HUES6 (cell line): ENCODE measurements around the gene TSC22D1.
"Not testable (repeated sequence)": the region's sequence is repeated elsewhere in the genome, so short reads cannot be mapped to it uniquely, and the experiment has no call there.

Experiments used
- H3K27ac ChIP-seq: 2 replicates; pipeline ENCODE4 v1.7.0; 2013; ENCODE audit warnings: low read depth, mild to moderate bottlenecking, low read length, inconsistent platforms
- H3K27me3 ChIP-seq: 2 replicates; pipeline ENCODE4 v1.6.1; 2013; ENCODE audit warnings: low read length; ENCODE audit not compliant: control insufficient read depth, insufficient read depth
- H3K36me3 ChIP-seq: 2 replicates; pipeline ENCODE4 v1.6.1; 2013; ENCODE audit warnings: low read length; ENCODE audit not compliant: control insufficient read depth, insufficient read depth
- H3K4me1 ChIP-seq: 2 replicates; pipeline ENCODE4 v1.6.1; 2013; ENCODE audit warnings: low read length; ENCODE audit not compliant: control insufficient read depth, insufficient read depth
- H3K4me3 ChIP-seq: 2 replicates; pipeline ENCODE4 v1.5.1; 2013; ENCODE audit warnings: low read depth, low read length
- H3K9ac ChIP-seq: one replicate; pipeline ENCODE4 v1.6.1; 2013; ENCODE audit warnings: mild to moderate bottlenecking, low read length
- H3K9me3 ChIP-seq: 2 replicates; pipeline ENCODE4 v1.6.1; 2013; ENCODE audit warnings: low read depth, low read length; ENCODE audit not compliant: control insufficient read depth, insufficient read depth

Gene TSC22D1

GRCh38 chr13:44573071-44573470, 3.1 kb downstream of the TSC22D1 start:
- Histone ChIP-seq H3K9me3 (no peaks in the 10 kb centered on the region), H3K27ac (no peak overlapping the region), H3K36me3 (peaks cover 18% of the 10 kb centered on the region), H3K4me1 (peaks cover 35% of the 10 kb centered on the region), H3K9ac (no peak overlapping the region), H3K4me3 (peak overlapping the region; percentile 55), H3K27me3 (no peaks in the 10 kb centered on the region)

GRCh38 chr13:44566601-44567000, 9.5 kb downstream of the TSC22D1 start:
- no peaks in the 10 kb centered on the region for H3K9me3 ChIP-seq
- no peaks in the 10 kb centered on the region for H3K27me3 ChIP-seq
- no peak overlapping the region for H3K9ac ChIP-seq
- no peak overlapping the region for H3K4me3 ChIP-seq
- H3K4me1 ChIP-seq = peaks cover 21% of the 10 kb centered on the region
- H3K36me3 ChIP-seq = no peaks in the 10 kb centered on the region
- 0 out of 2 replicates have a peak overlapping the region, but pooled peaks have one; percentile 6 for H3K27ac ChIP-seq

GRCh38 chr13:44565881-44566280, 10.2 kb downstream of the TSC22D1 start:
- Histone ChIP-seq H3K27ac (no peak overlapping the region), H3K4me1 (peaks cover 25% of the 10 kb centered on the region), H3K9me3 (no peaks in the 10 kb centered on the region), H3K27me3 (no peaks in the 10 kb centered on the region), H3K9ac (no peak overlapping the region), H3K4me3 (no peak overlapping the region), H3K36me3 (no peaks in the 10 kb centered on the region)

GRCh38 chr13:44564936-44565335, 11.2 kb downstream of the TSC22D1 start:
- Histone ChIP-seq H3K9ac (no peak overlapping the region), H3K4me1 (peaks cover 25% of the 10 kb centered on the region), H3K4me3 (no peak overlapping the region), H3K9me3 (no peaks in the 10 kb centered on the region), H3K36me3 (no peaks in the 10 kb centered on the region), H3K27me3 (no peaks in the 10 kb centered on the region), H3K27ac (no peak overlapping the region)

GRCh38 chr13:44562853-44563252, 13.3 kb downstream of the TSC22D1 start:
- H3K27ac ChIP-seq, H3K4me3 ChIP-seq, H3K36me3 ChIP-seq, H3K27me3 ChIP-seq, H3K9ac ChIP-seq, H3K9me3 ChIP-seq: not testable (repeated sequence)
- H3K4me1 ChIP-seq = peaks cover 25% of the 10 kb centered on the region

- Histone ChIP-seq H3K4me1 (peaks cover 16% of the 10 kb centered on the region; the same call in 1 of the 2 replicates), H3K27me3 (no peaks in the 10 kb centered on the region), H3K36me3 (no peaks in the 10 kb centered on the region), H3K9ac (no peak overlapping the region), H3K9me3 (no peaks in the 10 kb centered on the region), H3K27ac (no peak overlapping the region), H3K4me3 (no peak overlapping the region)
These were observed 14.8 kb downstream of the TSC22D1 start for GRCh38 chr13:44561351-44561750.

- Histone ChIP-seq H3K36me3 (no peaks in the 10 kb centered on the region), H3K9ac (no peak overlapping the region), H3K4me3 (no peak overlapping the region), H3K27me3 (no peaks in the 10 kb centered on the region), H3K4me1 (peaks cover 4% of the 10 kb centered on the region; the same call in 1 of the 2 replicates), H3K9me3 (no peaks in the 10 kb centered on the region), H3K27ac (no peak overlapping the region)
These were observed 18.1 kb downstream of the TSC22D1 start for GRCh38 chr13:44557986-44558385.

- no peak overlapping the region for H3K9ac ChIP-seq
- no peak overlapping the region for H3K27ac ChIP-seq
- no peaks in the 10 kb centered on the region for H3K36me3 ChIP-seq
- no peaks in the 10 kb centered on the region for H3K27me3 ChIP-seq
- no peaks in the 10 kb centered on the region for H3K9me3 ChIP-seq
- no peaks in the 10 kb centered on the region for H3K4me1 ChIP-seq
- no peak overlapping the region for H3K4me3 ChIP-seq
These were observed 20.9 kb downstream of the TSC22D1 start for GRCh38 chr13:44555207-44555606.

GRCh38 chr13:44549476-44549875, 26.7 kb downstream of the TSC22D1 start:
- Histone ChIP-seq H3K9me3 (no peaks in the 10 kb centered on the region), H3K27ac (no peak overlapping the region), H3K27me3 (no peaks in the 10 kb centered on the region), H3K36me3 (no peaks in the 10 kb centered on the region), H3K9ac (no peak overlapping the region), H3K4me3 (no peak overlapping the region), H3K4me1 (no peaks in the 10 kb centered on the region)

- H3K27ac ChIP-seq = no peak overlapping the region
- H3K9me3 ChIP-seq = no peaks in the 10 kb centered on the region
- H3K4me1 ChIP-seq = peaks cover 3% of the 10 kb centered on the region; the same call in 1 of the 2 replicates
- no peak overlapping the region for H3K9ac ChIP-seq
- no peaks in the 10 kb centered on the region for H3K27me3 ChIP-seq
- H3K36me3 ChIP-seq = no peaks in the 10 kb centered on the region; the same call in 1 of the 2 replicates
- H3K4me3 ChIP-seq = no peak overlapping the region
These were observed 30.0 kb downstream of the TSC22D1 start for GRCh38 chr13:44546164-44546563.

- H3K9ac ChIP-seq = no peak overlapping the region
- peaks cover 11% of the 10 kb centered on the region; the same call in 1 of the 2 replicates for H3K36me3 ChIP-seq
- no peak overlapping the region for H3K4me3 ChIP-seq
- H3K27ac ChIP-seq = no peak overlapping the region
- H3K27me3 ChIP-seq = no peaks in the 10 kb centered on the region
- peaks cover 3% of the 10 kb centered on the region; the same call in 1 of the 2 replicates for H3K4me1 ChIP-seq
- no peaks in the 10 kb centered on the region for H3K9me3 ChIP-seq
These were observed 32.8 kb downstream of the TSC22D1 start for GRCh38 chr13:44543369-44543768.

- Histone ChIP-seq H3K36me3 (peaks cover 11% of the 10 kb centered on the region; the same call in 1 of the 2 replicates), H3K27ac (no peak overlapping the region), H3K4me3 (no peak overlapping the region), H3K4me1 (peaks cover 3% of the 10 kb centered on the region; the same call in 1 of the 2 replicates), H3K9ac (no peak overlapping the region), H3K27me3 (no peaks in the 10 kb centered on the region), H3K9me3 (no peaks in the 10 kb centered on the region)
These were observed 33.8 kb downstream of the TSC22D1 start for GRCh38 chr13:44542361-44542760.
